Mesenchymal stem cell (in vitro differentiated cells and primary cell): ENCODE data around the gene PACSIN3.

Experiments
- DNase-seq: peaks from one replicate; pipeline ENCODE4 v3.0.0-alpha.2; 2013
- H2AFZ ChIP-seq: one replicate; pipeline ENCODE4 v1.6.1; 2013; ENCODE audit warnings: low read depth, mild to moderate bottlenecking, control low read depth, inconsistent platforms, low read length, moderate library complexity
- H2AK5ac ChIP-seq: 2 replicates; pipeline ENCODE4 v1.6.1; 2013; ENCODE audit warnings: low read length, moderate library complexity, mild to moderate bottlenecking, inconsistent platforms; ENCODE audit not compliant: severe bottlenecking
- H2BK120ac ChIP-seq: one replicate; pipeline ENCODE4 v1.6.1; 2013; ENCODE audit warnings: low read depth, mild to moderate bottlenecking, inconsistent platforms, low read length, moderate library complexity
- H2BK12ac ChIP-seq, 2 experiments: one replicate each; pipeline ENCODE4 v1.6.1; 2013; ENCODE audit warnings: inconsistent platforms in 2 of 2, low read length in 2 of 2, mild to moderate bottlenecking in 2 of 2, moderate library complexity in 2 of 2, control low read depth in 1 of 2
- H2BK15ac ChIP-seq: one replicate; pipeline ENCODE4 v1.6.1; 2013; ENCODE audit warnings: mild to moderate bottlenecking, low read depth, inconsistent platforms; ENCODE audit not compliant: poor library complexity, severe bottlenecking
- H2BK5ac ChIP-seq: 2 replicates; pipeline ENCODE4 v1.6.1; 2013; ENCODE audit warnings: low read depth, mild to moderate bottlenecking, low read length, control low read depth, inconsistent platforms; ENCODE audit not compliant: poor library complexity, severe bottlenecking
- H3K14ac ChIP-seq, 2 experiments: one replicate each; pipeline ENCODE4 v1.6.1; 2013; ENCODE audit warnings: inconsistent platforms in 2 of 2, low read length in 2 of 2, control low read depth in 1 of 2, mild to moderate bottlenecking in 1 of 2, moderate library complexity in 1 of 2
- H3K18ac ChIP-seq, 2 experiments: one replicate each; pipeline ENCODE4 v1.6.1; 2013; ENCODE audit warnings: inconsistent platforms in 2 of 2, low read length in 2 of 2, control low read depth in 1 of 2, low read depth in 1 of 2, mild to moderate bottlenecking in 1 of 2
- H3K23ac ChIP-seq, 2 experiments: one replicate each; pipeline ENCODE4 v1.6.1; 2013; ENCODE audit warnings: inconsistent platforms in 2 of 2, low read length in 2 of 2, mild to moderate bottlenecking in 2 of 2, moderate library complexity in 2 of 2, control low read depth in 1 of 2
- H3K27ac ChIP-seq: 2 replicates; pipeline ENCODE4 v1.5.1; 2013; ENCODE audit warnings: mild to moderate bottlenecking, moderate library complexity, low read length, control low read depth, inconsistent platforms; ENCODE audit not compliant: poor library complexity, severe bottlenecking
- H3K27me3 ChIP-seq, 2 experiments: 2 replicates each; pipeline versions ENCODE4 v1.6.1 to v1.7.0; 2013; ENCODE audit warnings: low read length in 2 of 2, mild to moderate bottlenecking in 2 of 2, moderate library complexity in 2 of 2, control low read depth in 1 of 2, inconsistent platforms in 1 of 2; ENCODE audit not compliant: control insufficient read depth in 1 of 2, insufficient read depth in 1 of 2
- H3K36me3 ChIP-seq, 2 experiments: 2 replicates each; pipeline versions ENCODE4 v1.6.1 to v1.7.0; 2013; ENCODE audit warnings: low read length in 2 of 2, control low read depth in 1 of 2, inconsistent platforms in 1 of 2, low read depth in 1 of 2, mild to moderate bottlenecking in 1 of 2; ENCODE audit not compliant: insufficient read depth in 2 of 2, control insufficient read depth in 1 of 2
- H3K4ac ChIP-seq, 2 experiments: one replicate each; pipeline ENCODE4 v1.6.1; 2013; ENCODE audit warnings: inconsistent platforms in 2 of 2, low read length in 2 of 2, mild to moderate bottlenecking in 2 of 2, moderate library complexity in 2 of 2, control low read depth in 1 of 2, low read depth in 1 of 2
- H3K4me1 ChIP-seq: 2 replicates; pipeline ENCODE4 v1.6.1; 2013; ENCODE audit warnings: low read depth, low read length, control low read depth; ENCODE audit not compliant: control insufficient read depth, insufficient read depth
- H3K4me2 ChIP-seq: 2 replicates; pipeline ENCODE4 v1.6.1; 2013; ENCODE audit warnings: low read length, mild to moderate bottlenecking, inconsistent platforms; ENCODE audit not compliant: poor library complexity, severe bottlenecking
- H3K4me3 ChIP-seq, 2 experiments: 2 replicates each; pipeline versions ENCODE4 v1.5.1 to v1.7.0; 2013; ENCODE audit warnings: low read length in 2 of 2, mild to moderate bottlenecking in 2 of 2, control low read depth in 1 of 2, low read depth in 1 of 2; ENCODE audit not compliant: insufficient read depth in 1 of 2
- H3K79me1 ChIP-seq: replicated peaks from 2 replicates; pipeline ENCODE4 v1.6.1; 2013; ENCODE audit warnings: mild to moderate bottlenecking, control low read depth, low read length, inconsistent platforms; ENCODE audit not compliant: poor library complexity, severe bottlenecking
- H3K9ac ChIP-seq: 2 replicates; pipeline ENCODE4 v1.7.0; 2013; ENCODE audit warnings: mild to moderate bottlenecking, low read length, moderate library complexity
- H3K9me3 ChIP-seq: 2 replicates; pipeline ENCODE4 v1.7.0; 2013; ENCODE audit warnings: mild to moderate bottlenecking, low read length; ENCODE audit not compliant: control insufficient read depth
- H4K8ac ChIP-seq: one replicate; pipeline ENCODE4 v1.6.1; 2013; ENCODE audit warnings: inconsistent platforms, mild to moderate bottlenecking, low read length, moderate library complexity
- H4K91ac ChIP-seq: one replicate; pipeline ENCODE4 v1.6.1; 2013; ENCODE audit warnings: mild to moderate bottlenecking, low read length, inconsistent platforms
- WGBS: methylation state at CpG from one replicate; pipeline ENCODE4 v1.1.7; 2013; ENCODE audit warnings: mixed read lengths; 5-methylcytosine and 5-hydroxymethylcytosine counted together

PACSIN3 gene

GRCh38 chr11:47152126-47152952 is 33.9 kb downstream of the PACSIN3 start:
- peaks cover 18 to 26% of the 10 kb centered on the region in 2 experiments for H3K36me3 ChIP-seq
- WGBS, result 81% methylated on average over 15 of the region's 16 CpGs
- no peak overlapping the region for H3K4me2 ChIP-seq
- H3K4ac ChIP-seq, result peak overlapping the region in 1 of 2 experiments; percentile 37
- H2BK15ac ChIP-seq, result peak overlapping the region; percentile 67
- H4K8ac ChIP-seq, result no peak overlapping the region
- no peaks in the 10 kb centered on the region for H3K27me3 ChIP-seq
- H3K4me1 ChIP-seq, result peaks cover 18% of the 10 kb centered on the region
- H2BK5ac ChIP-seq, result no peak overlapping the region
- H2BK12ac ChIP-seq, result peak overlapping the region; percentile 29 to 33
- no peak overlapping the region for H3K4me3 ChIP-seq
- H3K79me1 ChIP-seq, result peaks cover 2% of the 10 kb centered on the region
- no peak overlapping the region for H2AFZ ChIP-seq
- H3K9ac ChIP-seq, result peak overlapping the region; percentile 46
- peak overlapping the region in 1 of 2 experiments; percentile 35 for H3K14ac ChIP-seq
- H4K91ac ChIP-seq, result peak overlapping the region; percentile 57
- H3K9me3 ChIP-seq, result no peaks in the 10 kb centered on the region
- H3K27ac ChIP-seq, result no peak overlapping the region
- peak overlapping the region; percentile 18 to 68 for H3K18ac ChIP-seq
- no peak overlapping the region for H3K23ac ChIP-seq
- H2AK5ac ChIP-seq, result no peak overlapping the region
- no peak overlapping the region for H2BK120ac ChIP-seq
- DNase-seq, result peak; percentile 81

- no peak overlapping the region for H2BK15ac ChIP-seq
- no peak overlapping the region for H2BK120ac ChIP-seq
- H4K8ac ChIP-seq, result no peak overlapping the region
- no peaks in the 10 kb centered on the region for H3K27me3 ChIP-seq
- no peak overlapping the region for H3K23ac ChIP-seq
- H2AFZ ChIP-seq, result no peak overlapping the region
- H3K4ac ChIP-seq, result no peak overlapping the region
- H3K36me3 ChIP-seq, result peaks cover 0 to 20% of the 10 kb centered on the region in 2 experiments
- H2BK5ac ChIP-seq, result no peak overlapping the region
- H3K18ac ChIP-seq, result no peak overlapping the region
- H3K79me1 ChIP-seq, result peaks cover 2% of the 10 kb centered on the region
- no peak overlapping the region for H3K4me2 ChIP-seq
- H2AK5ac ChIP-seq, result no peak overlapping the region
- no peak for DNase-seq
- H3K9me3 ChIP-seq, result no peaks in the 10 kb centered on the region
- peaks cover 8% of the 10 kb centered on the region for H3K4me1 ChIP-seq
- no peak overlapping the region for H3K14ac ChIP-seq
- H3K9ac ChIP-seq, result no peak overlapping the region
- 92% methylated on average over 1 of the region's 2 CpGs for WGBS
- H3K27ac ChIP-seq, result no peak overlapping the region
- H2BK12ac ChIP-seq, result no peak overlapping the region
- H3K4me3 ChIP-seq, result no peak overlapping the region
- H4K91ac ChIP-seq, result no peak overlapping the region
Observed at GRCh38 chr11:47149782-47150181, 36.5 kb downstream of the PACSIN3 start.

- peak overlapping the region in 1 of 2 experiments; percentile 43 for H2BK12ac ChIP-seq
- H3K27ac ChIP-seq, result no peak overlapping the region
- no peak overlapping the region for H4K91ac ChIP-seq
- no peak overlapping the region for H3K4ac ChIP-seq
- no peak overlapping the region for H4K8ac ChIP-seq
- peaks cover 6% of the 10 kb centered on the region for H3K4me1 ChIP-seq
- peaks cover 0 to 14% of the 10 kb centered on the region in 2 experiments for H3K36me3 ChIP-seq
- peaks cover 2% of the 10 kb centered on the region for H3K79me1 ChIP-seq
- H3K4me2 ChIP-seq, result no peak overlapping the region
- no peak overlapping the region for H3K14ac ChIP-seq
- no peak overlapping the region for H2BK15ac ChIP-seq
- no peak overlapping the region for H2AFZ ChIP-seq
- no peak overlapping the region for H3K9ac ChIP-seq
- H3K23ac ChIP-seq, result no peak overlapping the region
- no peak overlapping the region for H3K4me3 ChIP-seq
- no peak overlapping the region for H3K18ac ChIP-seq
- no peak overlapping the region for H2AK5ac ChIP-seq
- WGBS, result 80% methylated on average over 10 of the region's 10 CpGs
- no peaks in the 10 kb centered on the region for H3K9me3 ChIP-seq
- DNase-seq, result peak; percentile 26
- H2BK120ac ChIP-seq, result no peak overlapping the region
- H3K27me3 ChIP-seq, result no peaks in the 10 kb centered on the region
- no peak overlapping the region for H2BK5ac ChIP-seq
Observed at GRCh38 chr11:47148903-47149531, 37.2 kb downstream of the PACSIN3 start.

GRCh38 chr11:47148270-47148669 is 38.0 kb downstream of the PACSIN3 start:
- no peak for DNase-seq
- H3K27me3 ChIP-seq, result no peaks in the 10 kb centered on the region
- H3K4ac ChIP-seq, result no peak overlapping the region
- no peak overlapping the region for H3K4me2 ChIP-seq
- no peaks in the 10 kb centered on the region for H3K9me3 ChIP-seq
- peaks cover 2% of the 10 kb centered on the region for H3K79me1 ChIP-seq
- peaks cover 3% of the 10 kb centered on the region for H3K4me1 ChIP-seq
- no peak overlapping the region for H2BK12ac ChIP-seq
- no peak overlapping the region for H2BK120ac ChIP-seq
- H4K91ac ChIP-seq, result peak overlapping the region; percentile 1
- H3K18ac ChIP-seq, result no peak overlapping the region
- no peak overlapping the region for H4K8ac ChIP-seq
- no peak overlapping the region for H2AK5ac ChIP-seq
- no peak overlapping the region for H3K23ac ChIP-seq
- H3K9ac ChIP-seq, result no peak overlapping the region
- no peak overlapping the region for H2BK15ac ChIP-seq
- H2BK5ac ChIP-seq, result no peak overlapping the region
- WGBS, result 92% methylated on average over 4 of the region's 4 CpGs
- H3K14ac ChIP-seq, result no peak overlapping the region
- H3K27ac ChIP-seq, result no peak overlapping the region
- no peak overlapping the region for H2AFZ ChIP-seq
- H3K4me3 ChIP-seq, result no peak overlapping the region
- H3K36me3 ChIP-seq, result peaks cover 0 to 14% of the 10 kb centered on the region in 2 experiments
